KMS-11 (cell line): ENCODE measurements around the gene NBPF15.
A peak's percentile ranks its signal among the peaks of the same experiment; 100 is the strongest.
"Not testable (repeated sequence)": the region's sequence is repeated elsewhere in the genome, so short reads cannot be mapped to it uniquely, and the experiment has no call there.

Experiments used
- H2AFZ ChIP-seq: fragments of 200-600 bp; sonication (generic); 2 replicates; pipeline ENCODE4 v1.6.1; 2016; ENCODE audit warnings: antibody characterized with exemption, mixed run types, low read depth
- H3K27ac ChIP-seq: fragments of 200-600 bp; sonication (generic); 2 replicates; pipeline ENCODE4 v1.6.1; 2016; ENCODE audit warnings: mild to moderate bottlenecking, mixed run types
- H3K27me3 ChIP-seq: fragments of 200-600 bp; sonication (generic); 2 replicates; pipeline ENCODE4 v1.6.1; 2017; ENCODE audit warnings: mild to moderate bottlenecking, low read depth, mixed run types, moderate library complexity; ENCODE audit not compliant: insufficient read depth
- H3K36me3 ChIP-seq: fragments of 200-600 bp; sonication (generic); 2 replicates; pipeline ENCODE4 v1.6.1; 2017; ENCODE audit warnings: mild to moderate bottlenecking, mixed run types; ENCODE audit not compliant: insufficient read depth
- H3K4me1 ChIP-seq: fragments of 200-600 bp; sonication (generic); 2 replicates; pipeline ENCODE4 v1.6.1; 2016; ENCODE audit warnings: mild to moderate bottlenecking, low read depth, mixed run types; ENCODE audit not compliant: poor library complexity, severe bottlenecking
- H3K4me2 ChIP-seq: fragments of 200-600 bp; sonication (generic); 2 replicates; pipeline ENCODE4 v1.7.0; 2016; ENCODE audit warnings: mild to moderate bottlenecking, mixed run types
- H3K4me3 ChIP-seq: fragments of 200-600 bp; sonication (generic); IDR thresholded peaks from 2 replicates; pipeline ENCODE4 v1.6.1; 2017; ENCODE audit warnings: low read depth, low read length, mixed read lengths; ENCODE audit not compliant: insufficient read depth
- H3K79me2 ChIP-seq: fragments of 200-600 bp; sonication (generic); 2 replicates; pipeline ENCODE4 v1.6.1; 2016; ENCODE audit warnings: low read depth, mixed run types; ENCODE audit not compliant: insufficient read depth
- H3K9ac ChIP-seq: fragments of 200-600 bp; sonication (generic); 2 replicates; pipeline ENCODE4 v1.6.1; 2016; ENCODE audit warnings: mild to moderate bottlenecking, mixed run types
- H4K20me1 ChIP-seq: fragments of 200-600 bp; sonication (generic); 2 replicates; pipeline ENCODE4 v1.6.1; 2016; ENCODE audit warnings: mild to moderate bottlenecking, mixed run types; ENCODE audit not compliant: insufficient read depth
- CTCF ChIP-seq: fragments of 200-600 bp; sonication (generic); conservative IDR thresholded peaks from 2 replicates; pipeline ENCODE4 v1.6.1; 2017; ENCODE audit warnings: low read depth, mild to moderate bottlenecking, antibody characterized with exemption, low read length, moderate library complexity, mixed read lengths

The NBPF15 gene

GRCh38 chr1:144461136-144461759 lies at the start of gene NBPF15:
Gene NBPF15, minus strand, starts transcription at chr1:144461669. Its CDS starts 21,666 bp downstream, at chr1:144440003.
- Histone ChIP-seq H2AFZ (peak within 1 kb of the TSS; percentile 88), H3K4me1 (peaks cover 16% of the 10 kb centered on the region), H3K79me2 (peaks cover 24% of the 10 kb centered on the region; the same call in 1 of the 2 replicates), H3K27ac (peak within 1 kb of the TSS; percentile 58), H3K4me2 (peak within 1 kb of the TSS; percentile 68), H3K9ac (peak within 1 kb of the TSS; percentile 71)
- not testable (repeated sequence) for H3K27me3 ChIP-seq, H3K36me3 ChIP-seq, H3K4me3 ChIP-seq, H4K20me1 ChIP-seq

DNA sequence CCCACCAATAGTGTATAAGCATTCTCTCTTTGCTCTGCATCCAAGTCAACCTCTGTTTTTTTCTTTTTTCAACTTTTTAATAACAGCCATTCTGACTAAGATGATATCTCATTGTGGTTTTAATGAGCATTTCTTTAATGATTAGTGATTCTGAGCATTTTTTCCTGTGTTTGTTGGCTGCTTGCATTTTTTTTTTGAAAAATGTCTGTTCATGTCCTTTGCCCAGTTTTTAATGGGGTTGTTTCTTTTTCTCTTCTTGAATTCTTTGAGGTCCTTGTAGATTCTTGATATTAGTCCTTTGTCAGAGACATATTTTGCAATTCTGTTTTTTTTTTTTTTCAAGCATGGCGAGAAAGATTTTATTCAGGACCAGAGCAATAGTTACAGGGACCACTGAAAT lies 35.0 kb upstream of the NBPF15 start:
- not testable (repeated sequence) for H3K4me2 ChIP-seq, H3K27ac ChIP-seq, H3K27me3 ChIP-seq, H2AFZ ChIP-seq, H4K20me1 ChIP-seq, H3K79me2 ChIP-seq, H3K36me3 ChIP-seq, H3K9ac ChIP-seq, H3K4me1 ChIP-seq, H3K4me3 ChIP-seq

- not testable (repeated sequence) for H3K27me3 ChIP-seq, H3K79me2 ChIP-seq, H3K4me3 ChIP-seq, H3K9ac ChIP-seq, H3K36me3 ChIP-seq, H2AFZ ChIP-seq, H3K4me2 ChIP-seq, H3K27ac ChIP-seq, H4K20me1 ChIP-seq
- H3K4me1 ChIP-seq: peaks cover 15% of the 10 kb centered on the region
Observed at GRCh38 chr1:144494130-144494529, 32.7 kb upstream of the NBPF15 start.

- not testable (repeated sequence) for H3K9ac ChIP-seq, H3K27me3 ChIP-seq
- peak overlapping the region; percentile 65 for H2AFZ ChIP-seq
Observed at GRCh38 chr1:144490394-144490793, 28.9 kb upstream of the NBPF15 start.

GRCh38 chr1:144487002-144487401 lies 25.5 kb upstream of the NBPF15 start:
- not testable (repeated sequence) for H4K20me1 ChIP-seq, H3K9ac ChIP-seq, H3K4me2 ChIP-seq, H2AFZ ChIP-seq, H3K79me2 ChIP-seq, H3K27ac ChIP-seq, H3K27me3 ChIP-seq, H3K4me1 ChIP-seq, H3K4me3 ChIP-seq, H3K36me3 ChIP-seq

More at GRCh38 chr1:144490394-144490793, 28.9 kb upstream of the NBPF15 start:
- not testable (repeated sequence) for H3K4me3 ChIP-seq, H4K20me1 ChIP-seq, H3K36me3 ChIP-seq, H3K79me2 ChIP-seq, H3K27ac ChIP-seq
- Histone ChIP-seq H3K4me1 (peaks cover 15% of the 10 kb centered on the region), H3K4me2 (peak overlapping the region; percentile 64)

- not testable (repeated sequence) for H3K4me2 ChIP-seq, H3K27ac ChIP-seq, H3K79me2 ChIP-seq, H4K20me1 ChIP-seq, H3K27me3 ChIP-seq, H3K36me3 ChIP-seq, H3K9ac ChIP-seq, H2AFZ ChIP-seq, H3K4me3 ChIP-seq, H3K4me1 ChIP-seq
- 0 out of 2 replicates have a peak, but pooled peaks have one; percentile 28 for TF ChIP-seq CTCF
Observed at GRCh38 chr1:144485048-144485993, 23.9 kb upstream of the NBPF15 start.

DNA sequence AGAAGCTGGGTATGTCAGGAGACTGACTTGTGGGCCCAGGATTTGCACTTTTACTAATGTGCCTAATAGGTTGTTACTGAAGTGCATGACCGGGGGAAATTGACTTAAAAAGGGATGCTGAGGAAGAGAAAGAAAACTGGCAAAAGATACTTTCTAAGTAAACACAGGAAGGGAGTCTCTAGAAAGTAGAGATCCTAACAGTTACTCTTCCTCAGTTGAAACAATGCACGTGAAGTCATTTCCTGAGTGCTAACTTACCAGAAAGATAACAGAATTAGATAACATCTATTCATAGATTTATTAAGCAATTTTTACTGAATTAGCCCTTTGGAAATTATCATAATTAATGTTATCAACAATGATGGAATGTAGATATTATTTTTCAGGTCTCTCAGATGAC lies 12.4 kb upstream of the NBPF15 start:
- not testable (repeated sequence) for H4K20me1 ChIP-seq, H3K4me1 ChIP-seq, H3K4me3 ChIP-seq, H3K79me2 ChIP-seq, H3K9ac ChIP-seq, H3K27me3 ChIP-seq, H2AFZ ChIP-seq, H3K27ac ChIP-seq, H3K36me3 ChIP-seq, H3K4me2 ChIP-seq

DNA sequence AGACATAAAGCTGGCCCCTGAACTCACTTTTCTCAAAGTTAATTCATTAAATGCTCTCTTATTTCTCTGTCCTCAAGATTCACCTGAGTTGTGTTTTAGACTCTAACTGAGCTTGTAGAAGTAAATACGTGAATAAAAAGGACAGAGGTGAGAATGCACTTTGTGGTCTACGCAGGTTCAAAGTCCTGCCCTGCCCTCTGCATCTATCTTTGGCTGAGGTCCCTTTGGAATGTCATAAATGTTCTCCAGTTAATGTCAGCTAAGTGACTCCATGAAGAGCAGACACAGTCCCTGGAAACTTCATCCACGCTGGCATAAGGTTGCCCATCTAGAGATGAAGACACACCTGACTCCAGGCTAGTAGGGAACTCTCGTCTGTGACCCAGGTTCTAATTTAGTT lies 10.0 kb upstream of the NBPF15 start:
- not testable (repeated sequence) for H3K4me1 ChIP-seq, H4K20me1 ChIP-seq, H3K27ac ChIP-seq, H3K9ac ChIP-seq, H2AFZ ChIP-seq, H3K79me2 ChIP-seq, H3K27me3 ChIP-seq, H3K36me3 ChIP-seq, H3K4me2 ChIP-seq, H3K4me3 ChIP-seq

DNA sequence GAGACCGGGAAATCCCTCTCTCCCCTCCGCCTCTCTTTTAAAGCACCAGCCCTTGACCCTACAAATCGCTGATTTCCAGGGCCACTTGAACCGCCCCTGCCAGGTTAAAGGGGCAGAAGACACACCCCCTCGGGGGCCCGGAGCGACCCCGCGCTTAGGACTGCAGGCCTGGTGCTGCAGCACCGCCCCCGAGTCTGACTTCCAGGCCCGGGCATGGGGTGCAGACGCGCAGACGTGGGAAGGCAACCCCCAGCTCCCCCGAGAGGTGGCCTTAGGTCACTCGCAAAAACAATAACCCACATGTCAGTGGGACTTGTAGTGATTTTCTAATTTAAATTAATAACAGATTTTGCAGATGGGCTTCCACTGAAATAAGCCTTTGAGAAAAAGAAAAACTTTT lies 309 bp upstream of the NBPF15 start:
- H3K4me3 ChIP-seq, H3K27me3 ChIP-seq, H3K36me3 ChIP-seq, H3K27ac ChIP-seq, H4K20me1 ChIP-seq: not testable (repeated sequence)
- Histone ChIP-seq H3K4me1 (peaks cover 16% of the 10 kb centered on the region), H3K4me2 (peak overlapping the region; percentile 58; the same call in 1 of the 2 replicates), H2AFZ (peak overlapping the region; percentile 30), H3K9ac (peak overlapping the region; percentile 71; the same call in 1 of the 2 replicates), H3K79me2 (peaks cover 24% of the 10 kb centered on the region; the same call in 1 of the 2 replicates)
